Measurements from ENCODE around the gene GALNTL6. TPM values are rescaled to one million over a fixed set of nuclear protein-coding genes. Genes with fewer than 3 reads are reported as not detected.
"Not testable (repeated sequence)": the region's sequence is repeated elsewhere in the genome, so short reads cannot be mapped to it uniquely, and the experiment has no call there.

GALNTL6 gene
- total RNA-seq, 1 experiment from 2014 or later, result not detected

DNA sequence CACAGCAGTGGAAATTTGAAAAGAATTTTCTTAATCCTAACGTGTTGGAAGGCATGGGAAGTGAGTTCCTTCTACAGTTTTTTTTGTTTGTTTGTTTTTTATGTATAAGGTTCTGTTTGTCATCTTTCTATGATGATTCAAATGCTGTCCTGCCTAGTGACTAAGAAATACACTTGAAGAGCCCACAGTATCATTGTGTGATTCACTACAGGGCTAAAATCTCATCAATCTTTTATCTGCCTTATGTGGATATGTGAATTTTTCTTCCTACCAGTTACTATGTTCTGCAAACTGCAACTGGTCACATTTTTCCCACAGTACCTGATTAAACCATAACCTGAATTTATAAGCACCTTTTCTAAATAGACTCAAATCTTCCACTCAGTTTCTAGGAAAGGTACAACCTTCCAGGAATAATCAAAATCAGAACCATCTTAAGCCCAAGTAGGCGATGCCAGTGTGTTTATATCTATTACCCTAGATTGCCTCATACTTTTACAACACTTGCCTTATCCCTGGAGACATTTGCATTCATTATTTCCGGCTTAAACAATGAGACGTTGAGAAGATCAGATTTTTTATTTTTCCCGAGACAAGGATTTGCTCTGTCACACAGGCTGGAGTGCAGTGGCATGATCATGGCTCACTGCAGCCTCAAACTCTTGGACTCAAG, 1140.8 kb downstream of the GALNTL6 start:
- Histone ChIP-seq H3K27ac (ENCODE audit: insufficient read length, low read depth, low read length) (no peak overlapping the region), H3K9ac (ENCODE audit: extremely low read depth, insufficient read length, low read length) (no peak overlapping the region)
- no peaks in the 10 kb centered on the region for H3K9me3 Mint-ChIP-seq

DNA sequence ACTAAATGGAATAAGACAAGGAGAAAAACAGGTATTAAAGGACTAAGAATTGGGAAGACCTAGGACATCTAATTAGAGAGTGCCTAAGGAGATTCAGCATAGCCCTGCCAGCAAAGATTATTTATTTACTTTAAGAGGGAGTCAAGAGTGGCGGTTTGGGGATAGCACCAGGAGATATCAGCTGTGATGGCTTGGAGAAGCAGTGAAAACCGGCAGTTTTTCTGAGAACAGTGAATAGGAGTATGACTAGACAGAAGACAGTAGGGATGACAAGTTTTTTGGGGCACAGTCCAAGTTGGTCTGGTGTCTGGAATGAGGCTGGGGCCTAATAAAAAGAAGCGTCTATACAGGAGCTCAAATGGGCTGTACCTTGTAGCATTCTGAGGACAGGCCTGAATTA, 1143.1 kb downstream of the GALNTL6 start:
- H3K9ac ChIP-seq (ENCODE audit: extremely low read depth, insufficient read length, low read length); H3K36me3 Mint-ChIP-seq (ENCODE audit: insufficient read depth in 1 of 3, low read depth in 3 of 3); H2BK12ac ChIP-seq (ENCODE audit: insufficient read length, low read depth, low read length); H3K79me1 ChIP-seq (ENCODE audit: insufficient read depth, low read depth, low read length, poor library complexity, severe bottlenecking); H3K4me1 ChIP-seq (ENCODE audit: insufficient read depth, low read length); H3K18ac ChIP-seq (ENCODE audit: insufficient read length, low read depth, low read length); H3K27me3 Mint-ChIP-seq (ENCODE audit: low read depth); H3K4me3 Mint-ChIP-seq; H4K91ac ChIP-seq (ENCODE audit: insufficient read length, low read depth, low read length); H3K27ac ChIP-seq (ENCODE audit: insufficient read length, low read depth, low read length); H2AK5ac ChIP-seq (ENCODE audit: insufficient read length, low read length); H4K8ac ChIP-seq (replicated peaks; ENCODE audit: insufficient read length, low read depth, low read length); H3K9me3 Mint-ChIP-seq; H3K27me3 ChIP-seq (ENCODE audit: insufficient read depth, low read length); H2BK15ac ChIP-seq (ENCODE audit: low read depth, low read length); H3K56ac ChIP-seq (ENCODE audit: insufficient read length, low read depth, low read length); H3K4me2 ChIP-seq (ENCODE audit: insufficient read depth, insufficient read length, low read length); H3K4ac ChIP-seq (ENCODE audit: low read depth, low read length); DNase-seq; H3K14ac ChIP-seq (ENCODE audit: insufficient read depth, low read length); H2AFZ ChIP-seq (ENCODE audit: low read length); H2BK120ac ChIP-seq (ENCODE audit: low read depth, low read length, poor library complexity, severe bottlenecking); H3K27ac Mint-ChIP-seq; H3K9me3 ChIP-seq (ENCODE audit: control insufficient read depth, low read depth, low read length); H3T11ph ChIP-seq (ENCODE audit: low read length); H2BK5ac ChIP-seq (ENCODE audit: insufficient read length, low read length); H3K23ac ChIP-seq (ENCODE audit: insufficient read length, low read depth, low read length); H2BK20ac ChIP-seq (ENCODE audit: low read depth, low read length, poor library complexity, severe bottlenecking); H4K20me1 ChIP-seq (ENCODE audit: control insufficient read depth, insufficient read depth, insufficient read length); H3K79me2 ChIP-seq (ENCODE audit: insufficient read depth, low read length); H4K5ac ChIP-seq (ENCODE audit: insufficient read length, low read depth, low read length); H3K23me2 ChIP-seq (ENCODE audit: insufficient read length, low read depth, low read length, poor library complexity, severe bottlenecking); H3K4me1 Mint-ChIP-seq: not testable (repeated sequence)
- no CpG with 5 or more reads among the region's 3 CpGs for WGBS (ENCODE audit: extremely low coverage, insufficient read length, low lambda C conversion rate)

More for the DNA sequence above, 1140.8 kb downstream of the GALNTL6 start:
- Histone ChIP-seq H4K20me1 (ENCODE audit: control insufficient read depth, insufficient read depth, insufficient read length) (no peaks in the 10 kb centered on the region), H3K4me2 (ENCODE audit: insufficient read depth, insufficient read length, low read length) (no peak overlapping the region), H3K79me2 (ENCODE audit: insufficient read depth, low read length) (no peaks in the 10 kb centered on the region), H3K9me3 (ENCODE audit: control insufficient read depth, low read depth, low read length) (no peaks in the 10 kb centered on the region), H3K23ac (ENCODE audit: insufficient read length, low read depth, low read length) (no peak overlapping the region), H2BK5ac (ENCODE audit: insufficient read length, low read length) (no peak overlapping the region), H3K14ac (ENCODE audit: insufficient read depth, low read length) (no peak overlapping the region), H3K56ac (ENCODE audit: insufficient read length, low read depth, low read length) (no peak overlapping the region), H2AFZ (ENCODE audit: low read length) (no peak overlapping the region), H3K79me1 (ENCODE audit: insufficient read depth, low read depth, low read length, poor library complexity, severe bottlenecking) (no peaks in the 10 kb centered on the region), H3T11ph (ENCODE audit: low read length) (no peak overlapping the region), H2BK120ac (ENCODE audit: low read depth, low read length, poor library complexity, severe bottlenecking) (no peak overlapping the region), H4K8ac (replicated peaks; ENCODE audit: insufficient read length, low read depth, low read length) (no peak overlapping the region), H3K4ac (ENCODE audit: low read depth, low read length) (no peak overlapping the region), H3K23me2 (ENCODE audit: insufficient read length, low read depth, low read length, poor library complexity, severe bottlenecking) (no peaks in the 10 kb centered on the region), H3K27me3 (ENCODE audit: insufficient read depth, low read length) (no peaks in the 10 kb centered on the region), H2BK15ac (ENCODE audit: low read depth, low read length) (no peak overlapping the region), H2BK12ac (ENCODE audit: insufficient read length, low read depth, low read length) (no peak overlapping the region), H4K91ac (ENCODE audit: insufficient read length, low read depth, low read length) (no peak overlapping the region), H2BK20ac (ENCODE audit: low read depth, low read length, poor library complexity, severe bottlenecking) (no peak overlapping the region), H4K5ac (ENCODE audit: insufficient read length, low read depth, low read length) (no peak overlapping the region), H2AK5ac (ENCODE audit: insufficient read length, low read length) (no peak overlapping the region), H3K18ac (ENCODE audit: insufficient read length, low read depth, low read length) (no peak overlapping the region), H3K4me1 (ENCODE audit: insufficient read depth, low read length) (no peaks in the 10 kb centered on the region)
- peaks cover 5 to 11% of the 10 kb centered on the region in 2 experiments; a peak in 3 of 4 replicates for H3K4me1 Mint-ChIP-seq
- no peaks in the 10 kb centered on the region for H3K36me3 Mint-ChIP-seq (ENCODE audit: insufficient read depth in 1 of 3, low read depth in 3 of 3)
- TF ChIP-seq, protein P1, sequence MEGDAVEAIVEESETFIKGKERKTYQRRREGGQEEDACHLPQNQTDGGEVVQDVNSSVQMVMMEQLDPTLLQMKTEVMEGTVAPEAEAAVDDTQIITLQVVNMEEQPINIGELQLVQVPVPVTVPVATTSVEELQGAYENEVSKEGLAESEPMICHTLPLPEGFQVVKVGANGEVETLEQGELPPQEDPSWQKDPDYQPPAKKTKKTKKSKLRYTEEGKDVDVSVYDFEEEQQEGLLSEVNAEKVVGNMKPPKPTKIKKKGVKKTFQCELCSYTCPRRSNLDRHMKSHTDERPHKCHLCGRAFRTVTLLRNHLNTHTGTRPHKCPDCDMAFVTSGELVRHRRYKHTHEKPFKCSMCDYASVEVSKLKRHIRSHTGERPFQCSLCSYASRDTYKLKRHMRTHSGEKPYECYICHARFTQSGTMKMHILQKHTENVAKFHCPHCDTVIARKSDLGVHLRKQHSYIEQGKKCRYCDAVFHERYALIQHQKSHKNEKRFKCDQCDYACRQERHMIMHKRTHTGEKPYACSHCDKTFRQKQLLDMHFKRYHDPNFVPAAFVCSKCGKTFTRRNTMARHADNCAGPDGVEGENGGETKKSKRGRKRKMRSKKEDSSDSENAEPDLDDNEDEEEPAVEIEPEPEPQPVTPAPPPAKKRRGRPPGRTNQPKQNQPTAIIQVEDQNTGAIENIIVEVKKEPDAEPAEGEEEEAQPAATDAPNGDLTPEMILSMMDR (conservative IDR thresholded peaks at IDR 0.05), result no peak
- DNase-seq, result no peak
- no CpG with 5 or more reads among the region's 5 CpGs for WGBS (ENCODE audit: extremely low coverage, insufficient read length, low lambda C conversion rate)
- no peak overlapping the region for H3K4me3 Mint-ChIP-seq
- no peak overlapping the region for H3K27ac Mint-ChIP-seq
- peaks cover 1% of the 10 kb centered on the region; the same call in 1 of the 2 replicates for H3K27me3 Mint-ChIP-seq (ENCODE audit: low read depth)
